Fibroblast of the aortic adventitia (primary cell): ENCODE data around the gene UNC13B. TPM values are rescaled to one million over a fixed set of nuclear protein-coding genes. Genes with fewer than 3 reads are reported as not detected.
A peak's percentile ranks its signal among the peaks of the same experiment; 100 is the strongest.

Experiments used
- DNase-seq: peaks from one replicate; pipeline ENCODE4 v3.0.0-alpha.2; 2010; ENCODE audit warnings: low read depth
- H3K4me3 ChIP-seq: 2 replicates; pipeline ENCODE4 v1.5.1; 2011; ENCODE audit warnings: low read depth, mild to moderate bottlenecking, control low read depth, low read length, moderate library complexity
- CTCF ChIP-seq: IDR thresholded peaks from 2 replicates; pipeline ENCODE4 v1.5.1; 2011; ENCODE audit warnings: mild to moderate bottlenecking, low read length, control low read depth, inconsistent platforms; ENCODE audit not compliant: insufficient read depth
- total RNA-seq: library from RNA; depleted of rRNA; stranded (reverse); fragments of >200 nt; gene quantifications from 2 replicates; pipeline ENCODE4 v1.2.3, GENCODE V29; 2012; ENCODE audit warnings: low replicate concordance

Gene UNC13B
- total RNA-seq, 1 donor = 32.6 TPM

- DNase-seq = no peak
- H3K4me3 ChIP-seq = no peak overlapping the region
- no peak for TF ChIP-seq CTCF
These were observed 108.1 kb downstream of the UNC13B start for GRCh38 chr9:35269919-35270318.

GRCh38 chr9:35271637-35272036, 109.8 kb downstream of the UNC13B start:
- no peak for DNase-seq
- TF ChIP-seq CTCF = no peak
- H3K4me3 ChIP-seq = no peak overlapping the region

- TF ChIP-seq CTCF = no peak
- no peak overlapping the region for H3K4me3 ChIP-seq
- peak; percentile 46 for DNase-seq
These were observed 111.2 kb downstream of the UNC13B start for GRCh38 chr9:35272989-35273388.

- no peak overlapping the region for H3K4me3 ChIP-seq
- no peak for DNase-seq
- no peak for TF ChIP-seq CTCF
These were observed 111.8 kb downstream of the UNC13B start for GRCh38 chr9:35273591-35273990.

GRCh38 chr9:35274993-35275392, 113.2 kb downstream of the UNC13B start:
- TF ChIP-seq CTCF = no peak
- no peak for DNase-seq
- no peak overlapping the region for H3K4me3 ChIP-seq

- TF ChIP-seq CTCF = no peak
- peak; percentile 50 for DNase-seq
- peak overlapping the region; percentile 55 for H3K4me3 ChIP-seq
These were observed 115.3 kb downstream of the UNC13B start for GRCh38 chr9:35277171-35277520.

- peak overlapping the region; percentile 18 for H3K4me3 ChIP-seq
- peak; percentile 93 for DNase-seq
- no peak for TF ChIP-seq CTCF
These were observed 116.0 kb downstream of the UNC13B start for GRCh38 chr9:35277628-35278359.
